SK-N-SH (cell line): Measurements from ENCODE around the gene DENND5A. TPM values are rescaled to one million over a fixed set of nuclear protein-coding genes. Genes with fewer than 3 reads are reported as not detected.

Experiments used
- CTCF ChIA-PET: fragments of 300-600, 350-600 bp; formaldehyde crosslinking; extraction: SDS; loops from one replicate; lab custom pipeline; 2021; lab: Yijun Ruan, JAX
- POLR2A ChIA-PET: fragments of 350-600 bp; sonication (Branson Sonifier 250); formaldehyde crosslinking; extraction: SDS; loops from one replicate; lab custom pipeline; 2020; ENCODE audit warnings: antibody characterized with exemption, inconsistent platforms; lab: Yijun Ruan, JAX
- DNase-seq: peaks from one replicate; pipeline ENCODE4 v3.0.0; 2012
- H2AFZ ChIP-seq: fragments of 200-600 bp; sonication (generic); 2 replicates; pipeline ENCODE4 v1.8.1; 2016; ENCODE audit warnings: antibody characterized with exemption, mild to moderate bottlenecking, low read depth
- H3F3A ChIP-seq: fragments of 200-600 bp; sonication (generic); replicated peaks from 2 replicates; pipeline ENCODE3; 2016; ENCODE audit warnings: antibody characterized with exemption, mild to moderate bottlenecking; ENCODE audit not compliant: insufficient read depth
- H3K27ac ChIP-seq, 2 experiments: fragments of 200-500 bp in 1 of 2; fragments of 200-600 bp in 1 of 2; sonication (Bioruptor generic) in 1 of 2; sonication (generic), shearing (Covaris generic) in 1 of 2; 2 replicates each; pipeline versions ENCODE4 v1.5.1 to v1.6.1; 2014 to 2016; ENCODE audit warnings: low read depth in 2 of 2, inconsistent platforms in 1 of 2, low read length in 1 of 2, mild to moderate bottlenecking in 1 of 2, mixed read lengths in 1 of 2
- H3K27me3 ChIP-seq: fragments of 200-600 bp; sonication (generic), shearing (Covaris generic); 2 replicates; pipeline ENCODE4 v1.6.1; 2016; ENCODE audit warnings: mixed run types; ENCODE audit not compliant: insufficient read depth
- H3K36me3 ChIP-seq, 2 experiments: fragments of 200-500 bp in 1 of 2; fragments of 200-600 bp in 1 of 2; sonication (Bioruptor generic) in 1 of 2; sonication (generic) in 1 of 2; replicated peaks in 1 of 2; 2 replicates each; pipeline versions ENCODE3 to v1.5.1; 2014 to 2016; ENCODE audit warnings: low read length in 1 of 2, mild to moderate bottlenecking in 1 of 2; ENCODE audit not compliant: insufficient read depth in 2 of 2, control insufficient read depth in 1 of 2
- H3K4me1 ChIP-seq, 2 experiments: fragments of 200-500 bp in 1 of 2; fragments of 200-600 bp in 1 of 2; sonication (Bioruptor generic) in 1 of 2; sonication (generic), shearing (Covaris generic) in 1 of 2; 2 replicates each; pipeline versions ENCODE4 v1.5.1 to v1.6.1; 2014 to 2016; ENCODE audit warnings: low read depth in 1 of 2, low read length in 1 of 2, mixed run types in 1 of 2; ENCODE audit not compliant: insufficient read depth in 2 of 2, control insufficient read depth in 1 of 2
- H3K4me2 ChIP-seq: fragments of 200-600 bp; sonication (generic), shearing (Covaris generic); 2 replicates; pipeline ENCODE4 v1.6.1; 2017; ENCODE audit warnings: mixed run types
- H3K4me3 ChIP-seq, 2 experiments: fragments of 200-500 bp in 1 of 2; fragments of 200-600 bp in 1 of 2; sonication (Bioruptor generic) in 1 of 2; sonication (generic), shearing (Covaris generic) in 1 of 2; 2 replicates each; pipeline versions ENCODE4 v1.5.1 to v1.8.1; 2014 to 2016; ENCODE audit warnings: low read depth in 2 of 2, inconsistent platforms in 1 of 2, low read length in 1 of 2, mild to moderate bottlenecking in 1 of 2, mixed read lengths in 1 of 2, moderate library complexity in 1 of 2
- H3K79me2 ChIP-seq: fragments of 200-600 bp; sonication (generic); 2 replicates; pipeline ENCODE4 v1.8.1; 2017; ENCODE audit warnings: mild to moderate bottlenecking; ENCODE audit not compliant: insufficient read depth
- H3K9ac ChIP-seq: fragments of 200-600 bp; sonication (generic); 2 replicates; pipeline ENCODE4 v1.6.1; 2017; ENCODE audit warnings: mixed run types
- H3K9me2 ChIP-seq: fragments of 200-600 bp; sonication (generic); 2 replicates; pipeline ENCODE4 v1.6.1; 2017; ENCODE audit warnings: mixed run types
- H3K9me3 ChIP-seq: fragments of 200-600 bp; sonication (generic); 2 replicates; pipeline ENCODE4 v1.6.1; 2017; ENCODE audit warnings: mixed run types, mild to moderate bottlenecking, moderate library complexity
- H4K20me1 ChIP-seq: fragments of 200-600 bp; sonication (generic); 2 replicates; pipeline ENCODE4 v1.6.1; 2017; ENCODE audit warnings: mild to moderate bottlenecking, mixed run types; ENCODE audit not compliant: insufficient read depth
- ELF1 ChIP-seq: IDR thresholded peaks from 2 replicates; pipeline ENCODE4 v1.4.0; 2012
- EP300 ChIP-seq, 2 experiments: IDR thresholded peaks; 2 replicates each; pipeline versions ENCODE4 v1.4.0 to v1.6.1; 2012; ENCODE audit warnings: borderline replicate concordance in 1 of 2, low read depth in 1 of 2, low read length in 1 of 2
- EZH2phosphoT487 ChIP-seq: fragments of 200-600 bp; sonication (generic); IDR thresholded peaks from 2 replicates; pipeline ENCODE4 v1.6.1; 2017; ENCODE audit warnings: low read depth, mixed run types, mild to moderate bottlenecking, antibody characterized with exemption, moderate library complexity, borderline replicate concordance
- FOSL2 ChIP-seq: IDR thresholded peaks from 2 replicates; pipeline ENCODE4 v1.4.0; 2012; ENCODE audit warnings: low read depth, mild to moderate bottlenecking, moderate library complexity, borderline replicate concordance
- FOXJ3 ChIP-seq: sonication (generic); formaldehyde crosslinking; IDR thresholded peaks from 2 replicates; pipeline ENCODE4 v1.5.1; 2020; ENCODE audit warnings: mild to moderate bottlenecking, missing genetic modification reagents
- GABPA ChIP-seq: IDR thresholded peaks from 2 replicates; pipeline ENCODE4 v1.4.0; 2012; ENCODE audit warnings: low read depth, mild to moderate bottlenecking
- JUND ChIP-seq: IDR thresholded peaks from 2 replicates; pipeline ENCODE4 v1.4.0; 2012
- MEF2A ChIP-seq: IDR thresholded peaks from 2 replicates; pipeline ENCODE4 v1.4.0; 2012; ENCODE audit warnings: low read depth, borderline replicate concordance
- MXI1 ChIP-seq: IDR thresholded peaks from 2 replicates; pipeline ENCODE4 v1.6.1; 2012; ENCODE audit warnings: mild to moderate bottlenecking, low read depth, low read length, improper control_type of control experiment
- NFIC ChIP-seq: IDR thresholded peaks from 2 replicates; pipeline ENCODE4 v1.4.0; 2012; ENCODE audit warnings: borderline replicate concordance
- NRF1 ChIP-seq: IDR thresholded peaks from 2 replicates; pipeline ENCODE4 v1.6.1; 2012; ENCODE audit warnings: low read depth, mild to moderate bottlenecking, low read length
- RAD21 ChIP-seq: IDR thresholded peaks from 2 replicates; pipeline ENCODE4 v1.6.1; 2012; ENCODE audit warnings: mild to moderate bottlenecking, low read length
- RCOR1 ChIP-seq: fragments of 150-350 bp; IDR thresholded peaks from 2 replicates; pipeline ENCODE4 v1.6.1; 2017; ENCODE audit warnings: antibody characterized with exemption, low read length
- SIN3A ChIP-seq: IDR thresholded peaks from 2 replicates; pipeline ENCODE4 v1.6.1; 2012; ENCODE audit warnings: low read depth, mild to moderate bottlenecking, low read length, moderate library complexity, borderline replicate concordance
- TAF1 ChIP-seq: IDR thresholded peaks from 2 replicates; pipeline ENCODE4 v1.6.1; 2012; ENCODE audit warnings: low read depth, mild to moderate bottlenecking, low read length, moderate library complexity, borderline replicate concordance
- TEAD4 ChIP-seq: IDR thresholded peaks from 2 replicates; pipeline ENCODE4 v1.4.0; 2012; ENCODE audit warnings: mild to moderate bottlenecking, borderline replicate concordance; ENCODE audit not compliant: insufficient read depth
- WGBS: methylation state at CpG from one replicate; pipeline ENCODE4 v1.1.6; 2017; ENCODE audit warnings: low lambda C conversion rate; 5-methylcytosine and 5-hydroxymethylcytosine counted together
- polyA plus RNA-seq, 3 experiments: library from polyadenylated mRNA; depleted of rRNA; stranded (reverse); fragments of >200 nt; gene quantifications; 2 replicates each; pipeline ENCODE4 v1.2.3, GENCODE V29; 2012
- TF ChIP-seq, protein P1 (sequence below): IDR thresholded peaks from 2 replicates; pipeline ENCODE4 v1.4.0; 2012; ENCODE audit warnings: low read depth, borderline replicate concordance
- TF ChIP-seq, protein P2 (sequence below): fragments of 150-350 bp; IDR thresholded peaks from 2 replicates; pipeline ENCODE4 v1.6.1; 2016; ENCODE audit warnings: mild to moderate bottlenecking, low read depth, low read length
- TF ChIP-seq, protein P3 (sequence below): IDR thresholded peaks from 2 replicates; pipeline ENCODE4 v1.4.0; 2012; ENCODE audit warnings: low read depth, borderline replicate concordance
- TF ChIP-seq, protein P4 (sequence below): IDR thresholded peaks from 2 replicates; pipeline ENCODE4 v1.4.0; 2012; ENCODE audit warnings: low read depth
- TF ChIP-seq, protein P5 (sequence below): IDR thresholded peaks from 2 replicates; pipeline ENCODE4 v1.6.1; 2012; ENCODE audit warnings: mild to moderate bottlenecking, low read depth, low read length, moderate library complexity

Gene DENND5A
- polyA plus RNA-seq, 1 of the 3 experiments (the other 2 are of a cell fraction), result 110 TPM

DNA sequence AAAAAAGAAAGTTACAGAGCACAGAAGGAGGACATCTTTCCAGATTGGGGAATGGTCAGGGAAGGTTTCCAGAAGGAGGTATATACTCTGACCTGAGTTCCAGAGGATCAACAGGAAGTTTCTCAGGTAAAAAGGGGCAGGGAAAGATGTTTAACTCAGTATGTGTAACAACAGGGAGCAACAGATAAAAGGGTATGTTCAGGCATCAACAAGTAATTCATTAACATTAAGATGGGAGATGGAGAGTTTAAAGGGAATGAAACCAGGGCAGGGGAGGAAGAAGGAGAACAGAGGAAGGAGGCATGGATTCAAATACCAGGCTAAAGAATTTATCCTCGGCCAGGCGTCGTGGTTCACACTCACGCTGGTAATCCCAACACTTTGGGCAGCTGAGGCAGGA, 2.5 kb upstream of the DENND5A start:
- Histone ChIP-seq H2AFZ (no peak overlapping the region), H3K27ac (no peak overlapping the region), H3K27me3 (no peaks in the 10 kb centered on the region), H3K9ac (no peak overlapping the region), H3K36me3 (no peaks in the 10 kb centered on the region), H4K20me1 (peaks cover 5% of the 10 kb centered on the region), H3K79me2 (peaks cover 22% of the 10 kb centered on the region), H3K4me2 (no peak overlapping the region), H3K9me3 (no peaks in the 10 kb centered on the region), H3K9me2 (no peaks in the 10 kb centered on the region), H3K4me1 (peaks cover 0 to 5% of the 10 kb centered on the region in 2 experiments; a peak in 1 of 4 replicates), H3F3A (peaks cover 12% of the 10 kb centered on the region), H3K4me3 (no peak overlapping the region)
- WGBS, result 97% methylated on average over 4 of the region's 4 CpGs
- DNase-seq, result no peak
- no peak for TF ChIP-seq FOSL2
- TF ChIP-seq, protein P1, sequence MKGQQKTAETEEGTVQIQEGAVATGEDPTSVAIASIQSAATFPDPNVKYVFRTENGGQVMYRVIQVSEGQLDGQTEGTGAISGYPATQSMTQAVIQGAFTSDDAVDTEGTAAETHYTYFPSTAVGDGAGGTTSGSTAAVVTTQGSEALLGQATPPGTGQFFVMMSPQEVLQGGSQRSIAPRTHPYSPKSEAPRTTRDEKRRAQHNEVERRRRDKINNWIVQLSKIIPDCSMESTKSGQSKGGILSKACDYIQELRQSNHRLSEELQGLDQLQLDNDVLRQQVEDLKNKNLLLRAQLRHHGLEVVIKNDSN, result no peak
- no peak for TF ChIP-seq NFIC
- TF ChIP-seq, protein P2, sequence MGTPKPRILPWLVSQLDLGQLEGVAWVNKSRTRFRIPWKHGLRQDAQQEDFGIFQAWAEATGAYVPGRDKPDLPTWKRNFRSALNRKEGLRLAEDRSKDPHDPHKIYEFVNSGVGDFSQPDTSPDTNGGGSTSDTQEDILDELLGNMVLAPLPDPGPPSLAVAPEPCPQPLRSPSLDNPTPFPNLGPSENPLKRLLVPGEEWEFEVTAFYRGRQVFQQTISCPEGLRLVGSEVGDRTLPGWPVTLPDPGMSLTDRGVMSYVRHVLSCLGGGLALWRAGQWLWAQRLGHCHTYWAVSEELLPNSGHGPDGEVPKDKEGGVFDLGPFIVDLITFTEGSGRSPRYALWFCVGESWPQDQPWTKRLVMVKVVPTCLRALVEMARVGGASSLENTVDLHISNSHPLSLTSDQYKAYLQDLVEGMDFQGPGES, result no peak
- TF ChIP-seq, protein P3, sequence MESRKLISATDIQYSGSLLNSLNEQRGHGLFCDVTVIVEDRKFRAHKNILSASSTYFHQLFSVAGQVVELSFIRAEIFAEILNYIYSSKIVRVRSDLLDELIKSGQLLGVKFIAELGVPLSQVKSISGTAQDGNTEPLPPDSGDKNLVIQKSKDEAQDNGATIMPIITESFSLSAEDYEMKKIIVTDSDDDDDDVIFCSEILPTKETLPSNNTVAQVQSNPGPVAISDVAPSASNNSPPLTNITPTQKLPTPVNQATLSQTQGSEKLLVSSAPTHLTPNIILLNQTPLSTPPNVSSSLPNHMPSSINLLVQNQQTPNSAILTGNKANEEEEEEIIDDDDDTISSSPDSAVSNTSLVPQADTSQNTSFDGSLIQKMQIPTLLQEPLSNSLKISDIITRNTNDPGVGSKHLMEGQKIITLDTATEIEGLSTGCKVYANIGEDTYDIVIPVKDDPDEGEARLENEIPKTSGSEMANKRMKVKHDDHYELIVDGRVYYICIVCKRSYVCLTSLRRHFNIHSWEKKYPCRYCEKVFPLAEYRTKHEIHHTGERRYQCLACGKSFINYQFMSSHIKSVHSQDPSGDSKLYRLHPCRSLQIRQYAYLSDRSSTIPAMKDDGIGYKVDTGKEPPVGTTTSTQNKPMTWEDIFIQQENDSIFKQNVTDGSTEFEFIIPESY, result no peak
- no peak for TF ChIP-seq MEF2A
- no peak for TF ChIP-seq GABPA
- TF ChIP-seq RAD21, result no peak
- TF ChIP-seq TAF1, result no peak
- TF ChIP-seq, protein P4, sequence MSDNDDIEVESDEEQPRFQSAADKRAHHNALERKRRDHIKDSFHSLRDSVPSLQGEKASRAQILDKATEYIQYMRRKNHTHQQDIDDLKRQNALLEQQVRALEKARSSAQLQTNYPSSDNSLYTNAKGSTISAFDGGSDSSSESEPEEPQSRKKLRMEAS, result no peak
- no peak for TF ChIP-seq MXI1
- CTCF ChIA-PET, result no interaction called here
- POLR2A ChIA-PET, result no interaction called here

DNA sequence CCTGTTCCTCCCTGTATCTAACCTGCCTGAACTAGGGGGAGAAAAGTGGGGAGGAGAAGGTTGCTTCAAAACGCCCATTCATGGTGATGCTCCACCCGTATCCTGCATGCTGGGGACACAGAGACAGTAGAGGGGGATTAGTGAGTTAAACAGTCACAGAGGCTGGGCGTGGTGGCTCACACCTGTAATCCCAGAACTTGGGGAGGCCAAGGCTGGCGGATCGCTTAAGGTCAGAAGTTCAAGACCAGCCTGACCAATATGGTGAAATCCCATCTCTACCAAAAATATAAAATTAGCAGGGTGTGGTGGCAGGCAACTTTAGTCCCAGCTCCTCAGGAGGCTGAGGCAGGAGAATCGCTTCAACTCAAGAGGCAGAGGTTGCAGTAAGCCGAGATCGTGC, 1.8 kb upstream of the DENND5A start:
- no peak overlapping the region for H3K4me3 ChIP-seq
- no peak overlapping the region for H2AFZ ChIP-seq
- H3K9me3 ChIP-seq, result no peaks in the 10 kb centered on the region
- DNase-seq, result no peak
- TF ChIP-seq FOXJ3 (CRISPR knock-in tag) (no peak), SIN3A (no peak), EZH2phosphoT487 (no peak), RCOR1 (no peak), ELF1 (no peak), JUND (no peak), EP300 (IDR thresholded peaks at IDR 0.05; ENCODE audit: borderline replicate concordance in 1 of 2, low read depth in 1 of 2, low read length in 1 of 2) (no peak), NFIC (no peak), TEAD4 (no peak), NRF1 (no peak)
- TF ChIP-seq, protein P4, result no peak
- TF ChIP-seq, protein P5, sequence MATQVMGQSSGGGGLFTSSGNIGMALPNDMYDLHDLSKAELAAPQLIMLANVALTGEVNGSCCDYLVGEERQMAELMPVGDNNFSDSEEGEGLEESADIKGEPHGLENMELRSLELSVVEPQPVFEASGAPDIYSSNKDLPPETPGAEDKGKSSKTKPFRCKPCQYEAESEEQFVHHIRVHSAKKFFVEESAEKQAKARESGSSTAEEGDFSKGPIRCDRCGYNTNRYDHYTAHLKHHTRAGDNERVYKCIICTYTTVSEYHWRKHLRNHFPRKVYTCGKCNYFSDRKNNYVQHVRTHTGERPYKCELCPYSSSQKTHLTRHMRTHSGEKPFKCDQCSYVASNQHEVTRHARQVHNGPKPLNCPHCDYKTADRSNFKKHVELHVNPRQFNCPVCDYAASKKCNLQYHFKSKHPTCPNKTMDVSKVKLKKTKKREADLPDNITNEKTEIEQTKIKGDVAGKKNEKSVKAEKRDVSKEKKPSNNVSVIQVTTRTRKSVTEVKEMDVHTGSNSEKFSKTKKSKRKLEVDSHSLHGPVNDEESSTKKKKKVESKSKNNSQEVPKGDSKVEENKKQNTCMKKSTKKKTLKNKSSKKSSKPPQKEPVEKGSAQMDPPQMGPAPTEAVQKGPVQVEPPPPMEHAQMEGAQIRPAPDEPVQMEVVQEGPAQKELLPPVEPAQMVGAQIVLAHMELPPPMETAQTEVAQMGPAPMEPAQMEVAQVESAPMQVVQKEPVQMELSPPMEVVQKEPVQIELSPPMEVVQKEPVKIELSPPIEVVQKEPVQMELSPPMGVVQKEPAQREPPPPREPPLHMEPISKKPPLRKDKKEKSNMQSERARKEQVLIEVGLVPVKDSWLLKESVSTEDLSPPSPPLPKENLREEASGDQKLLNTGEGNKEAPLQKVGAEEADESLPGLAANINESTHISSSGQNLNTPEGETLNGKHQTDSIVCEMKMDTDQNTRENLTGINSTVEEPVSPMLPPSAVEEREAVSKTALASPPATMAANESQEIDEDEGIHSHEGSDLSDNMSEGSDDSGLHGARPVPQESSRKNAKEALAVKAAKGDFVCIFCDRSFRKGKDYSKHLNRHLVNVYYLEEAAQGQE, result no peak
- peaks cover 18% of the 10 kb centered on the region for H3F3A ChIP-seq
- no peaks in the 10 kb centered on the region for H3K9me2 ChIP-seq
- H3K4me1 ChIP-seq, result peaks cover 5 to 7% of the 10 kb centered on the region in 2 experiments; a peak in 3 of 4 replicates
- POLR2A ChIA-PET, result no interaction called here
- no peaks in the 10 kb centered on the region for H3K27me3 ChIP-seq
- H3K27ac ChIP-seq, result no peak overlapping the region
- peaks cover 13% of the 10 kb centered on the region for H4K20me1 ChIP-seq
- WGBS, result 96% methylated on average over 8 of the region's 8 CpGs
- CTCF ChIA-PET, result interaction anchor here (0.6 to 1.1 kb wide), 2 partner anchors 102 to 118 kb away, joined by 3 read pairs; no protein-coding TSS in a partner anchor
- H3K36me3 ChIP-seq, result no peaks in the 10 kb centered on the region
- no peak overlapping the region for H3K4me2 ChIP-seq
- H3K79me2 ChIP-seq, result peaks cover 30% of the 10 kb centered on the region
- no peak overlapping the region for H3K9ac ChIP-seq
